ENCODE measurements around the gene CDC42EP3.

The CDC42EP3 gene

GRCh38 chr2:37656512-37657423 lies 14.7 kb downstream of the CDC42EP3 start:
- no peak for DNase-seq (ENCODE audit: low spot score)

DNA sequence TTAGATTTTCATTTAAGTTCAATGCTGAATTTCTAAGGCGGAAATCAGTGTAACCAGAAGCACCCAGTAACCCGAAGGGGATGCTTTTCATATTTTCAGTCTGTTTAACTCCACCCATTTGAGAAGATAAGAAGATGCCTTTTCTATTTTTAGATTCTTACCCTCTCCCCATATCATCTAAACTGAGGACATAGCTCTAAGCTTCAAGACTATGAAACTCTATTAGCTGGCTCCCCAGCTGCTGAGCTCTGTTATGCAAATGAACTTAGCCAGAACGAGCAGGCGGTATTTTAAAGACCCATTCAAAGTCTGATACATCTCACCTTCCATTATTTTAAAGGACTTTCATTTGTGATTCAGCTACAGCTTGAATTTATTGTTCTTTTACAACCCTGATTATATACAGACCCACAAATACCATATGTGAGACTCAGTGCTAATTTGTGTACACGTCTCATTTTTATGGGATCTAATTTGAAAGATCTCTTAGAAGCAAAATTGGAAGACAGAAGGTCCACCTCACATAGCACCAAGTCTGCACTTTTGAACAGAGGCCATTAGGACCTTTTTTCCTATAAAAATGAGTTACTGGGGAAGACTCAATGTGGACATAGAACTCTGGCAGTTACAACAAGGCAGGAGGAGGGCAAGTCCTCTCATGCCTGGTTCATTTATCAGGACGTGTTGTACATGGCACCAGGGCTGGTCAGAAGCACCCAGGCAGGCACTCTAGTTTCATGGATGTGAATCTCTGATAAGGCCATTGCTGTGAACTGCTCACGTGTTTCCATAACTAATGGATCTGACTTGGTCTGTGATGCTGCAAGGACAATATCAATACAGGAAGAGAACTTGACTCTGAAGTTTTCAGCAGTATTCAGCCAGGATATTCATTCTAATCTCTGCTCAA lies 16.3 kb downstream of the CDC42EP3 start:
- no peak for DNase-seq (ENCODE audit: low spot score)

- DNase-seq (ENCODE audit: low spot score), result no peak
Measured at GRCh38 chr2:37654419-37654818, 17.0 kb downstream of the CDC42EP3 start.

GRCh38 chr2:37653805-37654378 lies 17.6 kb downstream of the CDC42EP3 start:
- DNase-seq (ENCODE audit: low spot score), result peak; percentile 72

- peak; percentile 36 for DNase-seq (ENCODE audit: low spot score)
Measured at GRCh38 chr2:37653093-37653492, 18.3 kb downstream of the CDC42EP3 start.

DNA sequence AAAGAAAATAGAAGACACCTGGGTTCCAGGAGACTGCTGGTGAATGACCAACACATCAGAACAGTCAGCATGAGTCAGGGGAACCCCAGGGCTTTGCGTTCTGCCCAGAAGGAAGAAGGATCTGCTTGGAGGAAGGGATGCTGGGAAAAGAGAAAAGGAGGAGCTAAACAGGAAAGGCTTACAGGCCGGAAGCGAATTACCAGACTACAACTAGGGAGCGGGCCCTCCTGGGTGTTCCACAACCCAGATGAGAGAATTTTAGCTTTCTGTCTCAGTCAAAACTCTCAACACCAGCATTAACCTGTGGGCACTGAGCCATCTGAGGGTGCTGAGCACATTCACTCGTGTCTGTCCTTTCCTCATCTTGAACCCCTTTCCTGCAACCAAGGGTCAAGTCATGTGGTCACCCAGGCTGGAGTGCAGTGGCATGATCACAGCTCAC lies 19.2 kb downstream of the CDC42EP3 start:
- DNase-seq (ENCODE audit: low spot score), result no peak

DNA sequence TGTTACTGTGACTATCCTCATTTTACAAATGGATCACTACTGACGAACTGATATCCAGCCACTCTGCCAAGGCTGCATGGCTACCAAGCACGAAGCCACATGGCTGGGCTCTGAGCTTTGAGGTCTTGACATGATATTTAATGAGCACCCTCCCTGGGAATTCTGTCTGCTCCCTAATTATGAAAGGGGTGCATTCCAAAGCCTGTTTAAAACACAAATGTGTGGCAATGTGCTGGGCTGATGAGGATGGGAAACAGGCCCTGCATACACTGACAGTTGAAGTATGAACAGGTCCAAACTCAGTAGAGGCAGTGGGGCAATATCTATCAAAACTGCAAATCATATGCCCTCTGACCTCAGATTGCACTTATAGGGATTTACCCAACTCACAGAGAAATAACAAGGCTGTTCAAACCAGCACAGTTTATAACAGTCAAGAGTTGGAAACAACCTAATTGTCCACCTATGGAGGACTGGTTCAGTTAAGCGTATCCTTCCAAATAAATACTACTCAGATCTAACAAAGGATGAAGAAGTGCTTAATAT lies 20.8 kb downstream of the CDC42EP3 start:
- no peak for DNase-seq (ENCODE audit: low spot score)

DNA sequence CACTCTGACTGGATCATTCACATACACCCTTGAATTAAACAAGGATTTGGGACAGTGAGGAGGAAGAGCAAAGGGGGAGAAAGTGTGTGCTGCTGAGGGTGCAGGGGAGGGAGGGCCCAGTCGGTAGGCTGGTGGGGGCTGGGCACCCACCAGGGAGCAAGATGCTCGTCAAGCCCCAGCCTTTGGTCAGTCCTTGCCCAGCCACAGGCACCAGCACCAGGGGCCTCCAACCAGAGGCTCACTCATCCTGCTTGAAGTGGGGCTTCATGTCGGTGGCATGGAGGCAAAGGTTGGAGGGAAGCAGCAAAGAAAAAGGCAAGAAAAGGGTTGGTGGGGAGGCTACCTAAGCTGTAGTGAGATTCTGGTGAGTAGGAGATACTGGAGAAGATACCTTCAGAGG lies 21.9 kb downstream of the CDC42EP3 start:
- no peak for DNase-seq (ENCODE audit: low spot score)

DNA sequence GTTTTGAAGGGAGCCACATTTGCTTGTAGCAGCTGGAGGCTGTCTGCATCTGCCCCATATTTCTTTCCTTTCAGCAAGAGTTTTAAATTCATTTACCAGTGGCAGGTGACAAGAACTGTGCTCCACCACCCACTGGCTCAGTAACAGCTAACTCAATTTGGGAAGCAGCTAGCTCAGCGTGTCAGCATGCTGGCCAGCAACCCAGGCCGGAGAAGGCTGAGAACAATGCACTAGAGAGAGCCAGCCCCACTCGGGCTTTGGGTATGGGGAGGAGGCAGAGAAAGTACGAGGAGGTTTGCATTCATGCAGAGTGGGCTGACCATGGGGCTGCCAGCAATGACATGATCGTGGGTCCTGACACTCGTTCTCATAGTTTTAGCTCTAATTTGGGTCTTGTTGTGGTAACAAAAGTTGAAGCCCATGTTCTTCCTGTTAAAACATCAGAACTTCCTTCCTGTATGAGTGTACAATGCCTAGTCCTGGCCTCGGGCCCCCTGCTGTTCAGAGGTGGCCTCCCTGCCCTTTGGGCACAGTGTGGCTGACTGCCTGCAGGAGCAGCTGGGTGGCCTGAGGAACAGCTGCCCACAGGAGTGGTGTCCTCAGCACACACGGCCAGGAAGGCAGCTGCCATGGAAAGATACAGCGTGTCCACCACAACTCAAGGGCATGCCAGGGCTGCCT lies 23.0 kb downstream of the CDC42EP3 start:
- DNase-seq (ENCODE audit: low spot score), result peak; percentile 39

- no peak for DNase-seq (ENCODE audit: low spot score)
Measured at GRCh38 chr2:37647971-37648330, 23.5 kb downstream of the CDC42EP3 start.

DNA sequence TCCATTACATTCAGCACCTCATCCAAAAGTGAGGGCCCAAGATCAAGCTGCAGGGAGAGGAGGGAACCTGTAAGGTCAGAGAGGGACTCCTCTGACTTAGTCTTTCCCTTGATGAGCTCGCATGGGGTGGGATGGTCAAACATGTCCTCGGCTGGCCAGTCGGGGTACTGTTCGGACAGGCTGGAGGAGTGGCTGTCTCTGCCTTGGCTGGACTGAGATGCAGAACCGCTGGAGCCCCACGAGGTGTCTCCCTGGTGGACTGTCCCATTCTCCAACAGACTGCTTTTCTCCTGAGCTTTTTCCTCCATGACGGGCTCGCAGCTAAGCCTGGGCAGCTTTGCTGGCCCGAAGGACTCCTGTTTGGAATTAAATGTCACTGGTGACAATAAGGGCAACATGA lies 25.6 kb downstream of the CDC42EP3 start:
- DNase-seq (ENCODE audit: low spot score), result no peak

DNA sequence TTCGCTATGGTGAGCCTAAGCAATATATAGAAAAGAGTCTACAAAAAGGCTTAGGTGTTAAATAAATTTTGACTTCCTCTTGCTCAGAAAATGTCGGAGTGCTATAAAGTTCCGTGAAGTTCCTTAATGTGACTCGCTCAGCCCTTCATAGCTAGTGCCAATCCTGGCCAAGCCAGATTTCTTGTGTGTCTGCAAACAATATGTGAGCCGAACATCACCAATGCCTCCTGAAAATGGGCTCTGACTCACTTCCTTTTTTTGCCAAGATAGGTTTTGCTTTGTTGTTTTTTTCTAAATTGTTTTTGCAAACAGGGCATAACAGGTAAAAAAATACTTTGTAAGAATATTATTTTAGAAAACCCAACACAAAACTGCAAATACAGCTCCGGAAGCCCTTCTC lies 26.1 kb downstream of the CDC42EP3 start:
- DNase-seq (ENCODE audit: low spot score), result peak; percentile 24

DNA sequence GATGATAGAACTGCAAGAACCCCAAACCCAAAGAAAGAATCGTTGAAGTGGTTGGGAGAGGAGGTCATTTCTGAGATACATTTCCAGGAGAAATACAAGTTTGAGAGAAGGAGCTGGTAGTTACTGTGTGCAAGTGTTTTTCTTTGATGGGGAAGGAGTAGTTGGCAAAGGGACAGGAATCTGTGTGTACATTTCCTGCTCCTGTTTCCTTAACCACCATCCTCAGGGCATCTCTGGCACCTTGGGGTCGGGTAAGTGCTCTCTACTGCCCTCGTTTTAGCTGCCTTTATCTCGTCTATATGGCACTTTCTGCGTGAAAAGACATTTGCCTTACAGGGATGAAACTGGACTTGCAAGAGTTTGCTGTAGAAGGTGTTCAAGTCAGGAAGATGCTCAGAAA lies 27.3 kb downstream of the CDC42EP3 start:
- DNase-seq (ENCODE audit: low spot score), result no peak

GRCh38 chr2:37643730-37644078 lies 27.7 kb downstream of the CDC42EP3 start:
- DNase-seq (ENCODE audit: low spot score), result no peak

GRCh38 chr2:37642907-37643729 lies 28.3 kb downstream of the CDC42EP3 start:
- DNase-seq (ENCODE audit: low spot score), result no peak

- no peak for DNase-seq (ENCODE audit: low spot score)
Measured at GRCh38 chr2:37641582-37642171, 29.8 kb downstream of the CDC42EP3 start.

DNA sequence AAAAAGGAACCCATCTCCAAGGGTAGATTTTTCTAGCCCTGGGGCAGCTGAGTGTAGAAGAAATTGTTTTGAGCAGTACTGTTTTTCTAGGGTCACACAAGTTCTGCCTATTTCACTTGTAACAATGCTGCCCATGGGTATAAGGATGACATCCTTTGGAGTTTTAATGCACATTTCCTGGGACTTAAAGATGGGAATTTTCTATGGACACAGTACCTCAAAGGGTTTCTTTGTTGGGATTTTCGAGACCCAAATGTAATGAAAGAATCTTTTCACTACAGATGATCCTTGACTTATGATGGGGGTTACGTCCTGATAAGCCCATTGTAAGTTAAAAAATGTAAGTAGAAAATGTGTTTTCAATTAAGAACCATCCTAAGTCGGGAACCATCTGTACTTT lies 31.8 kb downstream of the CDC42EP3 start:
- no peak for DNase-seq (ENCODE audit: low spot score)

GRCh38 chr2:37638973-37639372 lies 32.5 kb downstream of the CDC42EP3 start:
- no peak for DNase-seq (ENCODE audit: low spot score)

DNA sequence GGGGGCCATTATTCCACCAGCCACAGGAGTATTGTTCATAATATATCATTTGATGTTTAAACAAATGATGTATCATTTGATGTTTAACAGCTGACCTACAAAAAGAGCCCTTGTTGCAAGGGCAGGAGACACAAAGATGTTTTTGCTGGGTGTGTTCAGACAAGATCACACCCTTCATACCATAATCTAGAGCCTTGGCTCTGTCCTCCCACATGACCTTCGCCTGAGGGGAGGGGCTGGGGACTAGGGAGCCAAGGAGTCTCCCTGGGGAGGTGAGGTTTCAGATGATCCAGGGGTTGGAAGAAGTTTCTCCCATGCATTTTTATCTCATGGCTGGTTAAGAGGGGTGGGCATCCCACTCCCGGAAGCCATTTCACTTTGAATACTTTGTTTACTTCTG lies 33.5 kb downstream of the CDC42EP3 start:
- DNase-seq (ENCODE audit: low spot score), result no peak

- no peak for DNase-seq (ENCODE audit: low spot score)
Measured at GRCh38 chr2:37637190-37637860, 34.1 kb downstream of the CDC42EP3 start.
